Activated CD8-positive, alpha-beta memory T cell treated with anti-CD3 and anti-CD28 coated beads, Interleukin-2, amount 50 U/mL, for 48 hours (primary cell): ENCODE data around the gene SH3YL1.

Experiments used
- DNase-seq: peaks from one replicate; pipeline ENCODE4 v3.0.0-alpha.2; 2020

The SH3YL1 gene

GRCh38 chr2:256094-256493, 7.7 kb downstream of the SH3YL1 start:
- DNase-seq: no peak

DNA sequence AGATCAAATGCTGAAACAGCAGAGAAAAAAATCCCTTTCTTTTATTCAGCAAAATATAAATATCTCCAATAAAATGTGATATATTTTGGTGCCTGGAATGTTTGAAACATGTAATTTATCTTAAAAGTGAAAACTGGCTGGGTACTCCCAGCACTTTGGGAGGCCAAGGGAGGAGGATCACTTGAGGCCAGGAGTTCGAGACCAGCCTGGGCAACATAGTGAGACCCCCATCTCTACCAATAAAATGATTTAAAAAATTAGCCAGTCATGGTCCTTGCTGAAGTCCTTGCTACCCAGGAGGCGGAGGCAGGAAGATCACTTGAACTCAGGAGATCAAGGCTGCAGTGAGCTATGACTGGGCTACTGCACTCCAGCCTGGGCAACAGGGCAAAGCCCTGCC, 8.6 kb downstream of the SH3YL1 start:
- no peak for DNase-seq

GRCh38 chr2:254241-254640, 9.6 kb downstream of the SH3YL1 start:
- DNase-seq: no peak

DNA sequence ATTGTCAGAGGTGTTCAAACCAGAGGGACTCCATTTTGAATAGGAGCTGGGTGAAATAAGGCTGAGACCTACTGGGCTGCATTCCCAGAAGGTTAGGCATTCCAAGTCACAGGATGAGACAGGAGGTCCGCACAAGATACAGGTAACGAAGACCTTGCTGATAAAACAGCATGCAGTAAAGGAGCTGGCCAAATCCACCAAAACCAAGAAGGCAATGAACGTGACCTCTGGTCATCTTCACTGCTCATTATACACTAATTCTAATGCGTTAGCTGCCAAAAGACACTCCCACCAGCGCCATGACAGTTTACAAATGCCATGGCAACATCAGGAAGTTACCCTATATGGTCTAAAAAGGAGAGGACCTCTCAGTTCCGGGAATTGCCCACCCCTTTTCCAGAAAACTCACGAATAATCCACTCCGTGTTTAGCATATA, 10.6 kb downstream of the SH3YL1 start:
- no peak for DNase-seq

DNA sequence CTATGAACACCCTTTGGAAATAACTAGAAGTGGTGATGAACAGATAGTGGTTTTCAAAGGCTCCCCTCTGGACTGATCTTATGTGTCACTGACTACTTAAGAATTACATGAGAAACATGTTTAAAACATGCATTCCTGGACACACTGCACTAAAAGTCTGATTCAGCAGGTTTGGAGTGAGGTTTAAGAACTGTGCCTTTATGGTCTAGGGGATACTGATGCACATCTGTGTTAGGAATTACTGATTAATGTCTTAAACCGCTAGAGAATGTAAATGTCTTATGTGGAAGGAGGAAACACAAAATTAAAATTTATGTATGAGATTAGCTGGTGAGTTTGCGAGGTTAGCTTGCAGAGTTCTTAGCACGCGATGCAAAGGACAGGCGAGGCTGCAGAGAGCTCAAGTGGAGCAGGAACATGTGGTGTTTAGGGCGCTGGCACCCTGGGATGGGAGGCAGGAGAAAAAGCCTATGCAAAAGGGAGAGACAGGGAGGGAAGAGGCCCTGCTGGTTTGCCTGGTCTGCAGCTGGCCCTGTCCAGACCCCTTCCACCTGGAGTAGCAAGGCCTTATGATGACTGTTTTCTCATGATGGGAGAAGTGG, 11.7 kb downstream of the SH3YL1 start:
- DNase-seq: no peak

GRCh38 chr2:249538-250042, 14.2 kb downstream of the SH3YL1 start:
- no peak for DNase-seq

GRCh38 chr2:248724-249123, 15.1 kb downstream of the SH3YL1 start:
- DNase-seq: no peak

- DNase-seq: no peak
Observed at GRCh38 chr2:246489-247144, 17.2 kb downstream of the SH3YL1 start.

DNA sequence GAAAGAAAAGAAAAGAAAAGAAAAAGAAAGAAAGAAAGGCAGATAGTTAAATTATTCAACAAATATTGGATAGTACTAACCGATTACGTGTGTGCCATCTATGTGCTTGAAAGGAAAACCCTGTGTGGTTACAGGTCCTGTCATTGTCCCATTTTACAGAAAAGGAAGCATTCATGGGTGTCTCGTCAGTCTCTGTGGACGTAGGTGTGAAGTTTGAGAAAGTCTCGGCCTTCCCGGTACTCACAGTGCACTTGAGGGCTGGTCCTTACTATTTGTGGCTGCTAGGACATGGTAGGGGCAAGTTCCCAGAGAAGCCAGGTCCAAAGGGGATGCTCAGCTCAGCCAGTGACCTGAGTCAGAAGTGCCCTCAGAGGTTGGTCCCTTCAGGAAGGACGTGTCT, 19.3 kb downstream of the SH3YL1 start:
- DNase-seq: no peak

GRCh38 chr2:238869-239268, 25.0 kb downstream of the SH3YL1 start:
- no peak for DNase-seq

DNA sequence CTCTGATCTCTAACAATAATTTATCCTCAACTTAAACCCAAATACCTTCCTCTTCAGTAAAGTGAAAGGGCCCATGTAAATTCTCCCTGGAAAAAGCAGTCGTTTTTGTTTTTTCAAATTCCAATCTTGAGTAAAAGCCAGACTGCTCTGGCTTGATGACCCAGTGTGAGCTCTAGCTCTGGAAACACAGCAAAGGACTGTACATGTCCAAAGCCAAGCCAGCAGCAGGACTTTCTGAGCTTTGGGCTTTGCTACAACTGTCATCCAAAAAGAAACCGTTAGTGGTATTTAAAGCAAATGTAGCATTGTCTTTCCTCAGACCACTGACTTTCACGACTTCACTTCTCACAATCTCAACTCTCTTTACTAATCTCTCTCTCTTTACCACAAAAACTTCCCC, 25.4 kb downstream of the SH3YL1 start:
- no peak for DNase-seq

DNA sequence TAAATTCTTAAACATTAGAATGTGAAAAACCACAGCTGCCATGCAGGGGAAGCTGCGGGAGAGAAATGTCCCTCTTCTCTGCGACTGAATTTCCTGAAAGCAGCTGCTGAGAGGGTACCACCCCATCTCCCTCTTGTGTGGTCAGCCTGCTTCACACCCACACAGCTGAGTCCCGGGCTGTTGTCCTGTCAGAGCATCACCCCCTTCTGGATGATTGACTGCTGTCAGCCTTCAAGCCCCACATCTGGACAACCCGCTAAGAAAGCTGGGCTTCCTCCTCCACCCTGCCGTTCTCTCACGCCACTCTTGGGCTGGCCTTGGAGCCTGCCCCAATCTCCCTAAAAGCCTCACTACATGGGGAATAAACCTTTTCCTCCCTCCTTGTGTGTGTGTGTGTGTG, 26.0 kb downstream of the SH3YL1 start:
- DNase-seq: no peak

DNA sequence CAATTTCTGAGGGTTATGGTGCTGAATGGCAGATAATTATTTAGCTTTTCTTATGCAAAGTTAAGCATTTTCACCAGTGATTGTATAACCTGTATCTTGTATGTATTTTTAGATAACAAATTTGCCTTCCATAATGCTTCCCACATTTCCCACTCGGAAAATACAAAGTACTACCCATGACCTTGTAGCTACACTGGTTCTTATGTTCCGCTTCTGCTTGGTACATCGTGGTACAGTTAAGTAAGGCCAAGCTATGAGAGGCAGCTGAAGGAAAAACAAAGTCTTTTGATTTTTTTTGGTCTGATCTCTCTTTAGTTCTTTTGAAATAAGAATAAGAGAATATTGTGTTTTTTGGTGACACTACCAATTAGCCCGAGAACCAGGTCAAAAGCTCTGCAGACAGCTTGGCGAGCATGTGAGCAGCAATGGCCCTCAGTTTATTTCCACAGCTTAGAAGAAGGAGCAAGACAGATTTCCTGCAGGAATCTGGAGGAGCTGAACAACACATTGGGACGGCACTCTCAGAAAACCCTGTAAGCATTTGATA, 26.8 kb downstream of the SH3YL1 start:
- no peak for DNase-seq

- no peak for DNase-seq
Observed at GRCh38 chr2:234421-234820, 29.4 kb downstream of the SH3YL1 start.

GRCh38 chr2:233030-233429, 30.8 kb downstream of the SH3YL1 start:
- DNase-seq: no peak

GRCh38 chr2:231521-232185, 32.2 kb downstream of the SH3YL1 start:
- DNase-seq: no peak

GRCh38 chr2:228518-229278, 35.1 kb downstream of the SH3YL1 start:
- DNase-seq: no peak

DNA sequence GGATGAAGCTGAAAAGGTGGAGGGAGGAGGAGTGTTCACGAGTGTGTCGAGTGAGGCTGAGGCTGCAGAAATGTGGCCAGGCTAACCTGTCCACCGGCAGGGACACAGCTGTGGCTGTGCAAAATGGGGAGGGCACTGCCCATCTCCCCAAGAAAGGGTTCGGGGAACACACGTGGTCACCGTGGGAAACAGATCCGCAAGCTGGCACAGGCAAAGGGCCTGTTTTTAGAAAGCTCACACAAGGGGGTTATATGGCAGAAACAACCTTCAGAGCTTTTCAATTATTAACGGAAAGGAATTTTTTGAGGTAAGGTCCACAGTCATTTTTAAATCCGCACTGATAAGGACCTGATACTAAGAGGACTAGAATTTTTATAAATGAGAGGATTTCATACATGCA, 35.7 kb downstream of the SH3YL1 start:
- DNase-seq: no peak

DNA sequence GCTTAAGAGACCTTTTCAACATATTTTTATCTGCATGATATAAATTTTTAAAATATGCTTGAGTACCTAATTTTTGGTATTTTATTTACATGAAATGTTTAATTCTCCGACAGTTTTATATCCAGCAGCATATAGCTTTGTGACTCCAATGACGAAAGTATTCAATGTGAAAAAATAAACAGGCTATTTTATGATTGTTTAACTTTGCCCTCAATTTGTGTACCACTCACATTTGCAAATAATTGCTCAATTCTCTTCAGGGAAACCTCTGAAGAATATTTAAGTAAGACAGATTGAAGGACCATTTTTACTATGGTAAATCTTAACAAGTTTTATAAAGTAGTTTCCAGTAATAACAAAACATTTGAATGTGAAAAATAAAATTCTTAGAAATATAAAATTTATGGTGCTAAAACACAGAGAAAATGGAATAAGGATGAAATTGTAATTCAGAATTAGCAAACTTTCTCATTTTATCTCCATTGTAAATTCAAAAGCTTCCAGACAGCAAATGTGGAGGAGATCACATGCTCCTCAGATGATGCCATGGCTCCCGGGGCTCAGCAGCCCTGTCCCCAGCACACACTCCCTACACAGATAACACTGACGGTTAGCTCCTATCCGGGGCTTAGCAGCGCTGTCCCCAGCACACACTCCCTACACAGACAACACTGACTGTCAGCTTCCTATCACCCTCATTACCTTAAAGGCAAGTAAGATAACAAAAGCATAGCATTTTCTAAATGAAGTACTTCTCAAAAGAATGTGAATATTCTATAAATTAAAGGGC, 39.7 kb downstream of the SH3YL1 start:
- DNase-seq: no peak

DNA sequence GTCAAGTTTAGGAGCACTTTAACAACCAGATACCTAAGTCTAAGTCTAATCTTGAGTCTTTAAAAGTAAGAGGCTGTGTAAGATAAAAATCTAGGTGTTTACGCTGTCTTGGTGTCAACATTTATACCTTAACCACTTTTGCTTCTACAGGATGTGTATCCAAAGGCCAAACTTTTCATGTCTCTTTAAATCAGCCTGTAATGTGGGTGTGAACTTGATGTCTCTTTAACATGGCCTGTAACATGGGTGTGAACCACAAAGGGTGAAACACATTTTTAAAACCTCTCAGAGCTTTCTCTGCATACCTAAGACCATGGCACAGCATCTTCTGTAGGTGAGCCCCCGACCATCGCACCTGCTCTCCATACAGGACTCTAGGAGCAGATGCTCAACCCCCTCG, 40.4 kb downstream of the SH3YL1 start:
- no peak for DNase-seq

DNA sequence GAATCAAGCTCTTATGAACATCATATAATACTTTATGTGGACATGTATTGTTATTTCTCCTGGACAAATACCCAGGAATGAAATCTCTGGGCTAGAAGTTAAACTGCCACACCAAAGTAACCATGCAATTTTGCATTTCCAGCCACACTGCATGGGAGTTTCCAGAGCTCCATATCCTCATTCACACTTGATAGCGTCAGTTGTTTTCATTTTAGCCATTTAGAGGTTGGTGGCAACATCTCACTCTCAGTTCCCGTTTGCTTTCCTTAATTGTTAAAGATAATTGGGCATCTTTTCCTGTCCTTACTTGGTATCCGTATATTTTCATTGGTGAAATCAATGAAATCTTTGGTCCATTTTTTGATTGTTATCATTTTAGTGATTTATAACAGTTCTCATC, 47.8 kb downstream of the SH3YL1 start:
- no peak for DNase-seq

GRCh38 chr2:213932-214693, 49.7 kb downstream of the SH3YL1 start:
- no peak for DNase-seq
